ENCODE measurements around the gene GLB1L2. TPM values are rescaled to one million over a fixed set of nuclear protein-coding genes. Genes with fewer than 3 reads are reported as not detected.

The GLB1L2 gene
- total RNA-seq, 2 donors from 2014 or later: 45.6 to 60.0 TPM

- peaks cover 5% of the 10 kb centered on the region for H3K4me1 ChIP-seq (replicated peaks)
- TF ChIP-seq POLR2A (IDR thresholded peaks at IDR 0.05) (no peak), CTCF (IDR thresholded peaks at IDR 0.05) (no peak), POLR2AphosphoS5 (IDR thresholded peaks at IDR 0.05) (no peak)
- H3K36me3 ChIP-seq: no peaks in the 10 kb centered on the region
- intact Hi-C loops (cut with DNase I): no loop called here
- no peaks in the 10 kb centered on the region for H3K27me3 ChIP-seq (replicated peaks; ENCODE audit: insufficient read depth)
- WGBS: 85% methylated on average over 5 of the region's 8 CpGs
- H3K4me3 ChIP-seq: no peak overlapping the region
- H3K27ac ChIP-seq: no peak overlapping the region
- no peaks in the 10 kb centered on the region for H3K9me3 ChIP-seq
- no peak for DNase-seq (ENCODE audit: low spot score)
These were observed 67.5 kb downstream of the GLB1L2 start for GRCh38 chr11:134399293-134399654.

GRCh38 chr11:134399996-134400395 lies 68.2 kb downstream of the GLB1L2 start:
- intact Hi-C loops (cut with DNase I): no loop called here
- Histone ChIP-seq H3K9me3 (no peaks in the 10 kb centered on the region), H3K4me3 (no peak overlapping the region), H3K36me3 (no peaks in the 10 kb centered on the region), H3K27ac (no peak overlapping the region), H3K27me3 (replicated peaks; ENCODE audit: insufficient read depth) (no peaks in the 10 kb centered on the region), H3K4me1 (replicated peaks) (peaks cover 5% of the 10 kb centered on the region)
- no peak for DNase-seq (ENCODE audit: low spot score)
- TF ChIP-seq POLR2AphosphoS5 (IDR thresholded peaks at IDR 0.05) (no peak), CTCF (IDR thresholded peaks at IDR 0.05) (no peak), POLR2A (IDR thresholded peaks at IDR 0.05) (no peak)
- 81% methylated on average over 7 of the region's 7 CpGs for WGBS

GRCh38 chr11:134401825-134402809 lies 70.3 kb downstream of the GLB1L2 start:
- no peaks in the 10 kb centered on the region for H3K27me3 ChIP-seq (replicated peaks; ENCODE audit: insufficient read depth)
- H3K27ac ChIP-seq: no peak overlapping the region
- intact Hi-C loops (cut with DNase I): no loop called here
- DNase-seq (ENCODE audit: low spot score): no peak
- TF ChIP-seq CTCF (IDR thresholded peaks at IDR 0.05) (no peak), POLR2AphosphoS5 (IDR thresholded peaks at IDR 0.05) (no peak), POLR2A (IDR thresholded peaks at IDR 0.05) (no peak)
- no peaks in the 10 kb centered on the region for H3K36me3 ChIP-seq
- 62% methylated on average over 19 of the region's 19 CpGs for WGBS
- no peak overlapping the region for H3K4me3 ChIP-seq
- no peaks in the 10 kb centered on the region for H3K9me3 ChIP-seq
- peaks cover 5% of the 10 kb centered on the region for H3K4me1 ChIP-seq (replicated peaks)

- Histone ChIP-seq H3K4me3 (no peak overlapping the region), H3K9me3 (no peaks in the 10 kb centered on the region), H3K36me3 (no peaks in the 10 kb centered on the region), H3K27ac (no peak overlapping the region), H3K27me3 (replicated peaks; ENCODE audit: insufficient read depth) (no peaks in the 10 kb centered on the region), H3K4me1 (replicated peaks) (peaks cover 5% of the 10 kb centered on the region)
- intact Hi-C loops (cut with DNase I): no loop called here
- no peak for DNase-seq (ENCODE audit: low spot score)
- 70% methylated on average over 12 of the region's 12 CpGs for WGBS
- no peak for TF ChIP-seq CTCF (IDR thresholded peaks at IDR 0.05)
- no peak for TF ChIP-seq POLR2A (IDR thresholded peaks at IDR 0.05)
- TF ChIP-seq POLR2AphosphoS5 (IDR thresholded peaks at IDR 0.05): no peak
These were observed 71.1 kb downstream of the GLB1L2 start for GRCh38 chr11:134402910-134403309.

Measured in prostate gland (tissue), 2 donors.